Activated CD4-positive, alpha-beta T cell treated with anti-CD3 and anti-CD28 coated beads for 48 hours (primary cell): Measurements from ENCODE around the gene SURF4.

Experiments used
- DNase-seq: peaks from one replicate; pipeline ENCODE4 v3.0.0-alpha.2; 2020

The SURF4 gene

GRCh38 chr9:133371261-133371711 lies 4.6 kb downstream of the SURF4 start:
- peak; percentile 88 for DNase-seq

GRCh38 chr9:133370685-133371084 lies 5.2 kb downstream of the SURF4 start:
- DNase-seq: peak; percentile 46

- DNase-seq: peak; percentile 34
Observed at GRCh38 chr9:133369933-133370332, 5.9 kb downstream of the SURF4 start.

GRCh38 chr9:133369422-133369821 lies 6.4 kb downstream of the SURF4 start:
- no peak for DNase-seq

GRCh38 chr9:133368249-133368881 lies 7.5 kb downstream of the SURF4 start:
- no peak for DNase-seq

GRCh38 chr9:133367778-133368177 lies 8.1 kb downstream of the SURF4 start:
- DNase-seq: no peak

- no peak for DNase-seq
Observed at GRCh38 chr9:133367221-133367620, 8.6 kb downstream of the SURF4 start.

- no peak for DNase-seq
Observed at GRCh38 chr9:133366435-133366834, 9.4 kb downstream of the SURF4 start.

- DNase-seq: no peak
Observed at GRCh38 chr9:133362359-133363044, 13.4 kb downstream of the SURF4 start.

- no peak for DNase-seq
Observed at GRCh38 chr9:133361507-133362092, 14.3 kb downstream of the SURF4 start.

GRCh38 chr9:133360400-133361393 lies 15.2 kb downstream of the SURF4 start:
- DNase-seq: peak; percentile 17

GRCh38 chr9:133359399-133360175 lies 16.3 kb downstream of the SURF4 start:
- peak; percentile 52 for DNase-seq

- DNase-seq: no peak
Observed at GRCh38 chr9:133357656-133358055, 18.2 kb downstream of the SURF4 start.

GRCh38 chr9:133356391-133357091 lies 19.3 kb downstream of the SURF4 start, which contains the start of the genes SURF1 and SURF2:
Gene SURF1 (minus strand): TSS chr9:133356487. CDS start chr9:133356453, 34 bp downstream.
Gene SURF2 (plus strand): TSS chr9:133356550. CDS start chr9:133356593, 43 bp downstream.
- DNase-seq: peak; percentile 94

- DNase-seq: no peak
Observed at GRCh38 chr9:133355881-133356357, 19.9 kb downstream of the SURF4 start.

- no peak for DNase-seq
Observed at GRCh38 chr9:133354766-133355165, 21.1 kb downstream of the SURF4 start.

- no peak for DNase-seq
Observed at GRCh38 chr9:133353548-133353947, 22.3 kb downstream of the SURF4 start.

GRCh38 chr9:133352635-133353340 lies 23.1 kb downstream of the SURF4 start:
- DNase-seq: no peak

GRCh38 chr9:133351908-133352634 lies 23.8 kb downstream of the SURF4 start:
- DNase-seq: peak; percentile 71

GRCh38 chr9:133351526-133351907 lies 24.3 kb downstream of the SURF4 start:
- no peak for DNase-seq
